ENCODE data around the gene KSR1. TPM values are rescaled to one million over a fixed set of nuclear protein-coding genes. Genes with fewer than 3 reads are reported as not detected.
"Not testable (repeated sequence)": the region's sequence is repeated elsewhere in the genome, so short reads cannot be mapped to it uniquely, and the experiment has no call there.

The KSR1 gene
- total RNA-seq, 2 experiments from 2014 or later = 179 to 189 TPM

DNA sequence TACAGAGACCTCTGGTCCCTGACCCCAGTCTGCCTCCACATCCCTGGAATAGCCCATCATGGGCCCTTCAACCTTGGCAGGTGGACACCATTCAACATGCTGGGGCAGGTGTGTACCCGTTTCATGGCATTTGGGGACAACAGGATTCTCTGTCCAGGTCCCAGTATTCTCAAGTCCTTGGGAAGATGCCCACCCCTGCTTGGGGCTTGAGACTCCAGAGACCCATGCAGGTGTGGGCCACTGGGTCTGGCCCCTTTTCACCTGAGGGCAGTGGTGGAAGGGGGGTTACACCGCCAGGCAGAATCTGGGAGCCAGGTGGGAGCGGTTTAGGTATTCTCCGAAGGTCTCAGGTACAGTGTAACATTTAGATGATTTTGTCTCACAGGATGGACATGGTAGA, 37.1 kb upstream of the KSR1 start:
- Mint-ChIP-seq H3K4me3 (no peak overlapping the region), H3K4me1 (ENCODE audit: low read depth) (peaks cover 3% of the 10 kb centered on the region), H3K27me3 (ENCODE audit: low read depth) (no peaks in the 10 kb centered on the region), H3K36me3 (ENCODE audit: low read depth) (no peaks in the 10 kb centered on the region), H3K9me3 (no peaks in the 10 kb centered on the region), H3K27ac (no peak overlapping the region)
- DNase-seq = no peak
- intact Hi-C loops (cut with micrococcal nuclease) = no loop called here
- CTCF ChIA-PET = no interaction called here

DNA sequence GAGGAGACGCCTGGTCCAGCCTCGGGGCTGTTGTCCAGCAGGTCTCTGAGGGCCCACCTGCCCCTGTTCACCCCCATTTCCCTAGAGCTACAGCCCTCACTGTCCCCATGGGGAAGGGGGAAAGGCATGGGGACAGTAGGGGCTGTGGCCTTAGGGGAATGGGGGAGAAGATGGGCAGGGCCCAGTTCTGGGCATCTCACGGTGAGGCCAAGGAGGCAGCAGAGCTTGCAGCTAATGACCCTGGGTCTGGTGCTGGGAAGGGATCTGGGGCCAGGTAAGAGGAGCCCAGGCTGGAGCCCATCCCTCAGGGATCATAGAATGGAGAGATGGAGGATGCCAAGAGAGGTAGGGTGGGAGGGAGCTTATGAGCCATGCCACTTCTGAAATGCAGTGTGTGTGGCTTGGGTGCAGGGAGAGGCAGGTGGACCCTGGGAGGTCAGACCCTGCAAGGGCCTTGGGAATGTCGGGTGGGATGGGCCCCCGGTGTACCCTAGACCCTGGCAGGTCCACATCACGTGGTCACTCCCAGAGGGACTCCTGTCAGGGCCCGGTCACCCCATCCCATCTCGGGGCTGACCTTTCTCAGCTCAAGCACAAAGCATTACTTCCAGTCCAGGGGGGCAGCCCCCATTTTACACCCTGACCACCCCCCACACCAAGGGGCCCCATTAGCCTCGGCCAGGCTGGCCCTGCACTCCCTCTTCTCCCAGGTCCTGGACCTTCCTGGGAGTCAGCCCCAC, 35.9 kb upstream of the KSR1 start:
- Mint-ChIP-seq H3K27ac (no peak overlapping the region), H3K9me3 (no peaks in the 10 kb centered on the region), H3K4me1 (ENCODE audit: low read depth) (peaks cover 3% of the 10 kb centered on the region), H3K4me3 (no peak overlapping the region), H3K36me3 (ENCODE audit: low read depth) (no peaks in the 10 kb centered on the region), H3K27me3 (ENCODE audit: low read depth) (no peaks in the 10 kb centered on the region)
- no peak for DNase-seq
- CTCF ChIA-PET = interaction anchor here (0.7 to 0.9 kb wide), 2 partner anchors 57 to 179 kb away, joined by 3 to 5 read pairs; no protein-coding TSS in a partner anchor
- intact Hi-C loops (cut with micrococcal nuclease) = no loop called here

- Mint-ChIP-seq H3K9me3 (no peaks in the 10 kb centered on the region), H3K27ac (no peak overlapping the region), H3K36me3 (ENCODE audit: low read depth) (no peaks in the 10 kb centered on the region), H3K4me3 (no peak overlapping the region), H3K27me3 (ENCODE audit: low read depth) (no peaks in the 10 kb centered on the region), H3K4me1 (ENCODE audit: low read depth) (peaks cover 3% of the 10 kb centered on the region)
- DNase-seq = no peak
- intact Hi-C loops (cut with micrococcal nuclease) = no loop called here
- CTCF ChIA-PET = interaction anchor here (0.7 to 1.2 kb wide), 3 partner anchors 57 to 179 kb away, joined by 3 to 5 read pairs (median 4); no protein-coding TSS in a partner anchor
Observed at GRCh38 chr17:27421111-27421510, 35.1 kb upstream of the KSR1 start.

DNA sequence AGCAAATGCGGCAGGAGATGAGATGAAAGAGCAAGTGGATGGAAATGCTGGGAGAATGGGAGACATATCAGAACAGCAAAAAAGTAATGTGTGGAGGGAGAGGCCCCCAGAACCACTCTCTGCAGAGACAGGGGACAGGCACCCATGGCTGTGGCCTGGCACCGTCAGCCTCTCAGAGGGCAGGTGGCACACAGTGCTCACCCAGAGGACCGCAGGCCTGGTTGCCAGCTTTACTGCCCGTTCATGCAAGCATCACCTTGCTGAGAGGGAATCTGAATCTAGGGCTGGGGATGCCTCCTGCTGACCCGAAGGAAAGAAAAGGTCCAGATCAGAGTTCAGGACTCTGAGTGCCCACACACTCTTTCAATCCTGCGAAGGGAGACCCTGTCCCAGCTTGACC, 34.6 kb upstream of the KSR1 start:
- H3K27ac Mint-ChIP-seq; H3K9me3 Mint-ChIP-seq; H3K4me3 Mint-ChIP-seq; H3K36me3 Mint-ChIP-seq (ENCODE audit: low read depth); H3K4me1 Mint-ChIP-seq (ENCODE audit: low read depth); intact Hi-C loops (cut with micrococcal nuclease); DNase-seq; H3K27me3 Mint-ChIP-seq (ENCODE audit: low read depth): not testable (repeated sequence)
- CTCF ChIA-PET = interaction anchor here (1.2 kb wide), 1 partner anchor 178 kb away, joined by 4 read pairs; no protein-coding TSS in a partner anchor

DNA sequence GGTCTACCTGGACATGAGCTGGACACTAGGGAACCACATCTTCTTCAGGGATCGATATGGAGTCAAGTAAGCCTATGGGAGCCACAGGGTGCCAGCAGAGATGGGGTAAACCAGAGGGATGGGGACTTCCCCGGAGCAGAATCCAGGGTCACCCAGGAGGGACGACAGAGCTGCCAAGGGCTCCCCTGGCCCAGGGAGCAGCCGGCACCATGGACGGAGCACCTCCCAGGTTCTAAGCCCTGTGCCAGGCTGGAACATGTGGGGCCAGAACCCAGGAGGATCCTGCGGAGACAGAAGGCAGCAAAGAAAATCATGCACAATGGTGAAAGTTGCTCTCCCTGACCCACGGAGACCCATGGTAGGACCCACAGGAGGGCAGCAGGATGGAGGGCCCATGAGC, 33.6 kb upstream of the KSR1 start:
- no peaks in the 10 kb centered on the region for H3K27me3 Mint-ChIP-seq (ENCODE audit: low read depth)
- no peaks in the 10 kb centered on the region for H3K9me3 Mint-ChIP-seq
- no peaks in the 10 kb centered on the region for H3K36me3 Mint-ChIP-seq (ENCODE audit: low read depth)
- no peak overlapping the region for H3K4me3 Mint-ChIP-seq
- peaks cover 3% of the 10 kb centered on the region for H3K4me1 Mint-ChIP-seq (ENCODE audit: low read depth)
- DNase-seq = no peak
- intact Hi-C loops (cut with micrococcal nuclease) = no loop called here
- H3K27ac Mint-ChIP-seq = no peak overlapping the region
- CTCF ChIA-PET = interaction anchor here (1.2 kb wide), 1 partner anchor 177 kb away, joined by 4 read pairs; no protein-coding TSS in a partner anchor

- no peak overlapping the region for H3K4me3 Mint-ChIP-seq
- DNase-seq = no peak
- CTCF ChIA-PET = interaction anchor here (0.7 kb wide), 1 partner anchor 176 kb away, joined by 3 read pairs; no protein-coding TSS in a partner anchor
- H3K4me1 Mint-ChIP-seq (ENCODE audit: low read depth) = peaks cover 3% of the 10 kb centered on the region
- H3K9me3 Mint-ChIP-seq = no peaks in the 10 kb centered on the region
- no peaks in the 10 kb centered on the region for H3K27me3 Mint-ChIP-seq (ENCODE audit: low read depth)
- intact Hi-C loops (cut with micrococcal nuclease) = no loop called here
- no peak overlapping the region for H3K27ac Mint-ChIP-seq
- no peaks in the 10 kb centered on the region for H3K36me3 Mint-ChIP-seq (ENCODE audit: low read depth)
Observed at GRCh38 chr17:27423651-27424050, 32.6 kb upstream of the KSR1 start.

DNA sequence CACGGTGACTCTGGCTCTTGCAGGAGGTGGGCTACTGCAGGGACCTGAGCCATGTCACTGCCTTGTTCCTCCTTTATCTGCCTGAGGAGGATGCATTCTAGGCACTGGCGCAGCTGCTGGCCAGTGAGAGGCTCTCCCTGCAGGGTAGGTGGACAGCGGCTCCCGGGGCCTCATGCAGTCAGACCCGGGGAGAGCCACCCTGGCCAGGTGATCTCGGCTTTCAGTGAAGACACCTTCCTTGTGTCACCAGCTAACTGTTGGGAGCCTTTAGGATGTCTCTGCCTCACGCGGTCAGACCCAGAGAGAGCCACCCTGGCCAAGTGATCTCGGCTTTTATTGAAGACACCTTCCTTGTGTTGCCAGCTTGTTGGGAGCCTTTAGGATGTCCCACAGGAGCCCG, 31.7 kb upstream of the KSR1 start:
- Mint-ChIP-seq H3K4me3 (no peak overlapping the region), H3K9me3 (no peaks in the 10 kb centered on the region), H3K27me3 (ENCODE audit: low read depth) (no peaks in the 10 kb centered on the region), H3K36me3 (ENCODE audit: low read depth) (no peaks in the 10 kb centered on the region), H3K4me1 (ENCODE audit: low read depth) (peaks cover 3% of the 10 kb centered on the region), H3K27ac (no peak overlapping the region)
- intact Hi-C loops (cut with micrococcal nuclease) = no loop called here
- CTCF ChIA-PET = interaction anchor here (1.2 kb wide), 1 partner anchor 138 kb away, joined by 3 read pairs; no protein-coding TSS in a partner anchor
- DNase-seq = no peak

DNA sequence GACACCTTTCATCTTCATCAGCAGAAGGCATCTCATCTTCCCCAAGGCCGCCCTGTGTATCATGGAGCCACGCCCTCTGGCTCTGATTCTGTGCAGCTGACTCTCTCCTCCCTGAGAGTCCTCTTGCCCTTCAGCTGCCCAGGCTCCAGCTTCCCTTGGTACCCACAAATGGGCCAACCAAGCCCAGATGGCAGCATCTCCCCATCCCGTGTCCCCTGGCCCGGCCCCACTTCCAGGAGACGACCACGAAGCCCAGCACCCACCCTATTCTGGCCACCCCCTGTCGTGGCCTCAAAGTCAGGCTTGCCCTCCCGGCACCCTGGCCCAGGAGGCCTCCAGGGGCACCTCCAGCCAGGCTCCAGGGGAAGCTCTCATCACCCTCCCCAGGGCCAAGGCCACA, 31.3 kb upstream of the KSR1 start:
- peaks cover 3% of the 10 kb centered on the region for H3K4me1 Mint-ChIP-seq (ENCODE audit: low read depth)
- no peaks in the 10 kb centered on the region for H3K36me3 Mint-ChIP-seq (ENCODE audit: low read depth)
- no peaks in the 10 kb centered on the region for H3K27me3 Mint-ChIP-seq (ENCODE audit: low read depth)
- no peak overlapping the region for H3K27ac Mint-ChIP-seq
- no peak for DNase-seq
- no peaks in the 10 kb centered on the region for H3K9me3 Mint-ChIP-seq
- CTCF ChIA-PET = interaction anchor here (1.2 kb wide), 1 partner anchor 138 kb away, joined by 3 read pairs; no protein-coding TSS in a partner anchor
- no peak overlapping the region for H3K4me3 Mint-ChIP-seq
- intact Hi-C loops (cut with micrococcal nuclease) = no loop called here

GRCh38 chr17:27425571-27425970, 30.7 kb upstream of the KSR1 start:
- H3K36me3 Mint-ChIP-seq (ENCODE audit: low read depth); CTCF ChIA-PET; H3K9me3 Mint-ChIP-seq; H3K27ac Mint-ChIP-seq; H3K4me1 Mint-ChIP-seq (ENCODE audit: low read depth); H3K27me3 Mint-ChIP-seq (ENCODE audit: low read depth); DNase-seq; H3K4me3 Mint-ChIP-seq; intact Hi-C loops (cut with micrococcal nuclease): not testable (repeated sequence)

DNA sequence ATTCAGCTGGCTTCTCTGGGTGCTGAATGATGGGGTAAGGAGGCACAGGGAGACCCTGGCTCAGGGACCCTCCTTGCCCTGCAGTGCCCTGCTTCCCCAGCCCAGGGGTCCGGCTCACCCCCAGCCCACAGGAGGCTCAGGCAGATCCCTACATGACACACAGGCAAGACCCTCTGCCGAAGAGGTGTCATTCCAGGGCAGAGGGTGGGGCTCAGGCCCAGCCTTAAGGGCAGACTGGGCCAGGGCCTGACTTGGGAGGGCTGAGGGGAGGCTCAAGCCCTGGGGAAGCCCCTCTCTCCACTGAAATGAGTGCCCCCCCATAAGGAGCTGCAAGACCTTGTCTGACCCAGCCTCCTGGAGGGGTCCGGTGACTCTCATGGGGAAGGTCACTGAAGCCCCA, 30.3 kb upstream of the KSR1 start:
- intact Hi-C loops (cut with micrococcal nuclease) = no loop called here

DNA sequence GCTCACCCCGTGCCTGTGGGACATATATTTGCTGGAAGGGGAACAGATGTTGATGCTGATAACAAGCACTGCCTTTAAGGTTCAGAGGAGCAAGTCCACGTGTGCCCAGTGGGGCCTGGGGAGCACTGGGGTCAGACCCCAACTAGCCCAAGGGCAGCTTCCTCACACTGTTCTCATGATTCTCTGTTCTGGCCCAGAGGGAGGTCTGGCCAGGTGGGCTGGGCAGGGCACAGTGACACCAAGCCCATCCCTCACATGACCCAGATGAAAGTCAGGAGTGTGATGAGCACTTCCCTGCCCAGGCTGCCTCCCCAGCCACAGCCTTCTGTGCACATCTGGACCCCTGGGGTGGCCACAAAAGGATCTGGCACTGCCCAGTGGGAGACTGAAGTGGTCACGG, 29.8 kb upstream of the KSR1 start:
- H3K27ac Mint-ChIP-seq; H3K4me1 Mint-ChIP-seq (ENCODE audit: low read depth); H3K36me3 Mint-ChIP-seq (ENCODE audit: low read depth); intact Hi-C loops (cut with micrococcal nuclease); H3K27me3 Mint-ChIP-seq (ENCODE audit: low read depth); CTCF ChIA-PET; H3K9me3 Mint-ChIP-seq; DNase-seq; H3K4me3 Mint-ChIP-seq: not testable (repeated sequence)

More for the DNA sequence above, 30.3 kb upstream of the KSR1 start:
- Mint-ChIP-seq H3K27ac (no peak overlapping the region), H3K4me1 (ENCODE audit: low read depth) (peaks cover 3% of the 10 kb centered on the region), H3K27me3 (ENCODE audit: low read depth) (no peaks in the 10 kb centered on the region), H3K4me3 (no peak overlapping the region), H3K36me3 (ENCODE audit: low read depth) (no peaks in the 10 kb centered on the region), H3K9me3 (no peaks in the 10 kb centered on the region)
- DNase-seq = no peak
- CTCF ChIA-PET = no interaction called here

DNA sequence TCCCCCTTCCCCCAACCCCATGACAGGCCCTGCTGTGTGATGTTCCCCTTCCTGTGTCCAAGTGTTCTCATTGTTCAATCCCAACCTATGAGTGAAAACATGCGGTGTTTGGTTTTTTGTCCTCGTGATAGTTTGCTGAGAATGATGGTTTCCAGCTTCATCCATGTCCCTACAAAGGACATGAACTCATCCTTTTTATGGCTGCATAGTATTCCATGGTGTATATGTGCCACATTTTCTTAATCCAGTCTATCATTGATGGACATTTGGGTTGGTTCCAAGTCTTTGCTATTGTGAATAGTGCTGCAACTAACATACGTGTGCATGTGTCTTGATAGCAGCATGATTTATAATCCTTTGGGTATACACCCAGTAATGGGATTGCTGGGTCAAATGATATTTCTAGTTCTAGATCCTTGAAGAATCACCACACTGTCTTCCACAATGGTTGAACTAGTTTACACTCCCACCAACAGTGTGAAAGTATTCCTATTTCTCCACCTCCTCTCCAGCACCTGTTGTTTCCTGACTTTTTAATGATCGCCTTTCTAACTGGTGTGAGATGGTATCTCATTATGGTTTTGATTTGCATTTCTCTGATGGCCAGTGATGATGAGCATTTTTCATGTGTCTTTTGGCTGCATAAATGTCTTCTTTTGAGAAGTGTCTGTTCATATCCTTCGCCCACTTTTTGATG, 28.9 kb upstream of the KSR1 start:
- H3K36me3 Mint-ChIP-seq (ENCODE audit: low read depth); H3K4me1 Mint-ChIP-seq (ENCODE audit: low read depth); H3K27ac Mint-ChIP-seq; H3K4me3 Mint-ChIP-seq; DNase-seq; H3K9me3 Mint-ChIP-seq; intact Hi-C loops (cut with micrococcal nuclease); H3K27me3 Mint-ChIP-seq (ENCODE audit: low read depth); CTCF ChIA-PET: not testable (repeated sequence)
